Measurements from ENCODE around the gene DRG2.

DNA sequence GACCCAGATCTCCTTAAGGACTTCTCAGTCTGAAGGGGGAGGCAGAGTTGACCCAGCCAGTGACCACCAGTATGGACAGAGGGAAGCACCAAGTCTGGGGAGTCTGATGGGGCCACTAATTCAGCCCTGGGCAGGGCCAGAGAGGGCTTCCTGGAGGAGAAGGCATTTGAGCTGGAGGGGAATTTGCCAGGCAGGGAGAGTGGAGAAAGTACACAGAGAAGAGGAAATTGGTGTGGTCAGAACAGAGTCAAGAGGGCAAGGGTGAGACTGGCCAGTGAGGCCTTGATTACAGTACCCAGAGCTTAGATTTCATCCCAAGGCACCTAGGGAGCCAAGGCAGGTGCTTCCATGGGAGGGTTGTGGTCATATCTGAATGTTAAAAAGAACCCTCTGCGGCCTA is 57.1 kb downstream of the DRG2 start:
- no peak for TF ChIP-seq POLR2AphosphoS5 (IDR thresholded peaks at IDR 0.05; ENCODE audit: low read depth, low read length)
- TF ChIP-seq SP1 (IDR thresholded peaks at IDR 0.05), result no peak
- TF ChIP-seq SP1 (CRISPR knock-in tag; IDR thresholded peaks at IDR 0.05), result no peak

Data from HepG2 (cell line).